Neutrophil (primary cell): ENCODE data around the gene EFNB2.

Source experiments
- H3K27ac ChIP-seq: fragments of 200-600 bp; sonication (generic); 2 replicates; pipeline ENCODE4 v1.5.1; 2016; ENCODE audit warnings: mild to moderate bottlenecking, moderate library complexity
- H3K27me3 ChIP-seq: fragments of 200-600 bp; sonication (generic); 2 replicates; pipeline ENCODE4 v1.6.0; 2016; ENCODE audit warnings: mild to moderate bottlenecking
- H3K36me3 ChIP-seq: fragments of 200-600 bp; sonication (generic); 2 replicates; pipeline ENCODE4 v1.5.1; 2017
- H3K4me1 ChIP-seq, 2 experiments: fragments of 200-600 bp in 1 of 2; sonication (generic) in 1 of 2; 1 replicate in 1 of 2; 2 replicates in 1 of 2; pipeline versions ENCODE4 v1.5.1 to v1.6.1; 2013 to 2016; ENCODE audit warnings: low read depth in 1 of 2, low read length in 1 of 2, mild to moderate bottlenecking in 1 of 2, moderate library complexity in 1 of 2; ENCODE audit not compliant: control insufficient read depth in 1 of 2, insufficient read depth in 1 of 2
- H3K4me3 ChIP-seq, 2 experiments: fragments of 200-600 bp in 1 of 2; sonication (generic) in 1 of 2; 1 replicate in 1 of 2; 2 replicates in 1 of 2; pipeline ENCODE4 v1.5.1; 2013 to 2016; ENCODE audit warnings: low read depth in 1 of 2, low read length in 1 of 2, mild to moderate bottlenecking in 1 of 2, moderate library complexity in 1 of 2
- H3K9me3 ChIP-seq: fragments of 200-600 bp; sonication (generic); 2 replicates; pipeline ENCODE4 v1.5.1; 2016
- CTCF ChIP-seq: fragments of 200-600 bp; sonication (generic); IDR thresholded peaks from 2 replicates; pipeline ENCODE4 v1.5.1; 2016; ENCODE audit warnings: antibody characterized with exemption

Gene EFNB2

GRCh38 chr13:106530980-106531481, 4.4 kb downstream of the EFNB2 start:
- Histone ChIP-seq H3K4me3 (no peak overlapping the region), H3K9me3 (no peaks in the 10 kb centered on the region), H3K27ac (no peak overlapping the region), H3K27me3 (peaks cover 82% of the 10 kb centered on the region), H3K36me3 (no peaks in the 10 kb centered on the region), H3K4me1 (peaks cover 27 to 28% of the 10 kb centered on the region in 2 experiments)
- no peak for TF ChIP-seq CTCF

- Histone ChIP-seq H3K4me1 (peaks cover 24 to 26% of the 10 kb centered on the region in 2 experiments), H3K36me3 (no peaks in the 10 kb centered on the region), H3K27ac (no peak overlapping the region), H3K27me3 (peaks cover 87% of the 10 kb centered on the region), H3K4me3 (no peak overlapping the region), H3K9me3 (no peaks in the 10 kb centered on the region)
- TF ChIP-seq CTCF = no peak
These were observed 5.2 kb downstream of the EFNB2 start for GRCh38 chr13:106530171-106530851.

GRCh38 chr13:106529415-106530170, 5.9 kb downstream of the EFNB2 start:
- no peaks in the 10 kb centered on the region for H3K36me3 ChIP-seq
- peaks cover 86% of the 10 kb centered on the region for H3K27me3 ChIP-seq
- H3K27ac ChIP-seq = no peak overlapping the region
- TF ChIP-seq CTCF = no peak
- no peak overlapping the region for H3K4me3 ChIP-seq
- no peaks in the 10 kb centered on the region for H3K9me3 ChIP-seq
- H3K4me1 ChIP-seq = peaks cover 20 to 22% of the 10 kb centered on the region in 2 experiments

GRCh38 chr13:106528718-106529414, 6.6 kb downstream of the EFNB2 start:
- TF ChIP-seq CTCF = no peak
- peaks cover 13 to 15% of the 10 kb centered on the region in 2 experiments for H3K4me1 ChIP-seq
- no peak overlapping the region for H3K27ac ChIP-seq
- H3K4me3 ChIP-seq = no peak overlapping the region
- no peaks in the 10 kb centered on the region for H3K36me3 ChIP-seq
- no peaks in the 10 kb centered on the region for H3K9me3 ChIP-seq
- H3K27me3 ChIP-seq = peaks cover 86% of the 10 kb centered on the region

- Histone ChIP-seq H3K27me3 (peaks cover 86% of the 10 kb centered on the region), H3K4me1 (peaks cover 3 to 4% of the 10 kb centered on the region in 2 experiments), H3K36me3 (no peaks in the 10 kb centered on the region), H3K4me3 (no peak overlapping the region), H3K27ac (no peak overlapping the region), H3K9me3 (no peaks in the 10 kb centered on the region)
- no peak for TF ChIP-seq CTCF
These were observed 7.6 kb downstream of the EFNB2 start for GRCh38 chr13:106527826-106528225.
